Measurements from ENCODE around the gene TSHZ2. TPM values are rescaled to one million over a fixed set of nuclear protein-coding genes. Genes with fewer than 3 reads are reported as not detected.
"Not testable (repeated sequence)": the region's sequence is repeated elsewhere in the genome, so short reads cannot be mapped to it uniquely, and the experiment has no call there.

TSHZ2 gene
- total RNA-seq, 2 experiments from 2014 or later = 8.1 to 9.2 TPM

GRCh38 chr20:53512076-53512475, 539.9 kb downstream of the TSHZ2 start:
- no peaks in the 10 kb centered on the region for H3K36me3 Mint-ChIP-seq (ENCODE audit: low read depth)
- H3K27me3 Mint-ChIP-seq = no peaks in the 10 kb centered on the region
- no peak overlapping the region for H3K27ac Mint-ChIP-seq
- H3K4me3 Mint-ChIP-seq = no peak overlapping the region
- DNase-seq = no peak
- ChIA-PET CTCF (no interaction called here), POLR2A (no interaction called here)
- no peaks in the 10 kb centered on the region for H3K4me1 Mint-ChIP-seq
- H3K9me3 Mint-ChIP-seq = no peaks in the 10 kb centered on the region

- Mint-ChIP-seq H3K9me3 (no peaks in the 10 kb centered on the region), H3K27me3 (no peaks in the 10 kb centered on the region), H3K36me3 (ENCODE audit: low read depth) (no peaks in the 10 kb centered on the region), H3K4me1 (no peaks in the 10 kb centered on the region), H3K27ac (no peak overlapping the region), H3K4me3 (no peak overlapping the region)
- ChIA-PET POLR2A (no interaction called here), CTCF (no interaction called here)
- DNase-seq = no peak
Measured at GRCh38 chr20:53513168-53513488, 541.0 kb downstream of the TSHZ2 start.

GRCh38 chr20:53513489-53514298, 541.5 kb downstream of the TSHZ2 start:
- Mint-ChIP-seq H3K4me1 (no peaks in the 10 kb centered on the region), H3K36me3 (ENCODE audit: low read depth) (no peaks in the 10 kb centered on the region), H3K27ac (no peak overlapping the region), H3K4me3 (no peak overlapping the region), H3K9me3 (no peaks in the 10 kb centered on the region), H3K27me3 (no peaks in the 10 kb centered on the region)
- no peak for DNase-seq
- ChIA-PET CTCF (no interaction called here), POLR2A (no interaction called here)

- Mint-ChIP-seq H3K4me1 (no peaks in the 10 kb centered on the region), H3K27ac (no peak overlapping the region), H3K9me3 (no peaks in the 10 kb centered on the region), H3K36me3 (ENCODE audit: low read depth) (no peaks in the 10 kb centered on the region), H3K27me3 (no peaks in the 10 kb centered on the region), H3K4me3 (no peak overlapping the region)
- DNase-seq = no peak
- POLR2A ChIA-PET = no interaction called here
- CTCF ChIA-PET = no interaction called here
Measured at GRCh38 chr20:53515749-53516148, 543.6 kb downstream of the TSHZ2 start.

- Mint-ChIP-seq H3K36me3 (ENCODE audit: low read depth) (no peaks in the 10 kb centered on the region), H3K4me3 (no peak overlapping the region), H3K27me3 (no peaks in the 10 kb centered on the region), H3K27ac (no peak overlapping the region), H3K4me1 (no peaks in the 10 kb centered on the region), H3K9me3 (no peaks in the 10 kb centered on the region)
- ChIA-PET CTCF (no interaction called here), POLR2A (interaction anchor here (0.6 kb wide), 1 partner anchor 122 kb away, joined by 5 read pairs; no protein-coding TSS in a partner anchor)
- DNase-seq = no peak
Measured at GRCh38 chr20:53517146-53517545, 545.0 kb downstream of the TSHZ2 start.

- H3K27ac Mint-ChIP-seq; DNase-seq; H3K36me3 Mint-ChIP-seq (ENCODE audit: low read depth); POLR2A ChIA-PET; H3K9me3 Mint-ChIP-seq; H3K27me3 Mint-ChIP-seq; H3K4me1 Mint-ChIP-seq; H3K4me3 Mint-ChIP-seq: not testable (repeated sequence)
- CTCF ChIA-PET = interaction anchor here (1.2 kb wide), 1 partner anchor 11 kb away, joined by 3 read pairs; no protein-coding TSS in a partner anchor
Measured at GRCh38 chr20:53521421-53521820, 549.3 kb downstream of the TSHZ2 start.

- H3K36me3 Mint-ChIP-seq (ENCODE audit: low read depth) = no peaks in the 10 kb centered on the region
- no peak for DNase-seq
- no peak overlapping the region for H3K4me3 Mint-ChIP-seq
- ChIA-PET CTCF (interaction anchor here (1.2 kb wide), 1 partner anchor 12 kb away, joined by 3 read pairs; no protein-coding TSS in a partner anchor), POLR2A (no interaction called here)
- no peak overlapping the region for H3K27ac Mint-ChIP-seq
- H3K4me1 Mint-ChIP-seq = no peaks in the 10 kb centered on the region
- no peaks in the 10 kb centered on the region for H3K27me3 Mint-ChIP-seq
- H3K9me3 Mint-ChIP-seq = no peaks in the 10 kb centered on the region
Measured at GRCh38 chr20:53522026-53522425, 549.9 kb downstream of the TSHZ2 start.

- H3K27ac Mint-ChIP-seq = no peak overlapping the region
- no peak overlapping the region for H3K4me3 Mint-ChIP-seq
- no peaks in the 10 kb centered on the region for H3K4me1 Mint-ChIP-seq
- no peaks in the 10 kb centered on the region for H3K9me3 Mint-ChIP-seq
- DNase-seq = no peak
- CTCF ChIA-PET = interaction anchor here (1.2 kb wide), 1 partner anchor 12 kb away, joined by 3 read pairs; no protein-coding TSS in a partner anchor
- no peaks in the 10 kb centered on the region for H3K36me3 Mint-ChIP-seq (ENCODE audit: low read depth)
- H3K27me3 Mint-ChIP-seq = no peaks in the 10 kb centered on the region
- POLR2A ChIA-PET = no interaction called here
Measured at GRCh38 chr20:53522696-53523095, 550.5 kb downstream of the TSHZ2 start.

- DNase-seq; H3K27ac Mint-ChIP-seq; H3K36me3 Mint-ChIP-seq (ENCODE audit: low read depth); H3K9me3 Mint-ChIP-seq; H3K27me3 Mint-ChIP-seq; H3K4me1 Mint-ChIP-seq; H3K4me3 Mint-ChIP-seq; CTCF ChIA-PET: not testable (repeated sequence)
- POLR2A ChIA-PET = interaction anchor here (0.6 kb wide), 1 partner anchor 24 kb away, joined by 5 read pairs; no protein-coding TSS in a partner anchor
Measured at GRCh38 chr20:53523615-53524014, 551.5 kb downstream of the TSHZ2 start.

- Mint-ChIP-seq H3K9me3 (no peaks in the 10 kb centered on the region), H3K27me3 (no peaks in the 10 kb centered on the region), H3K27ac (no peak overlapping the region), H3K4me3 (no peak overlapping the region), H3K36me3 (ENCODE audit: low read depth) (no peaks in the 10 kb centered on the region), H3K4me1 (no peaks in the 10 kb centered on the region)
- no peak for DNase-seq
- ChIA-PET CTCF (no interaction called here), POLR2A (interaction anchor here (0.7 kb wide), 1 partner anchor 144 kb away, joined by 3 read pairs; no protein-coding TSS in a partner anchor)
Measured at GRCh38 chr20:53524589-53525312, 552.6 kb downstream of the TSHZ2 start.

- no peaks in the 10 kb centered on the region for H3K9me3 Mint-ChIP-seq
- no peaks in the 10 kb centered on the region for H3K27me3 Mint-ChIP-seq
- H3K4me1 Mint-ChIP-seq = no peaks in the 10 kb centered on the region
- no peak for DNase-seq
- no peak overlapping the region for H3K27ac Mint-ChIP-seq
- POLR2A ChIA-PET = no interaction called here
- H3K4me3 Mint-ChIP-seq = no peak overlapping the region
- H3K36me3 Mint-ChIP-seq (ENCODE audit: low read depth) = no peaks in the 10 kb centered on the region
- CTCF ChIA-PET = interaction anchor here (0.6 kb wide), 1 partner anchor 46 kb away, joined by 4 read pairs; no protein-coding TSS in a partner anchor
Measured at GRCh38 chr20:53527196-53527595, 555.0 kb downstream of the TSHZ2 start.

GRCh38 chr20:53529658-53530057, 557.5 kb downstream of the TSHZ2 start:
- DNase-seq = no peak
- CTCF ChIA-PET = interaction anchor here (0.7 kb wide), 1 partner anchor 10 kb away, joined by 3 read pairs; no protein-coding TSS in a partner anchor
- no peak overlapping the region for H3K27ac Mint-ChIP-seq
- H3K4me3 Mint-ChIP-seq = no peak overlapping the region
- H3K9me3 Mint-ChIP-seq = no peaks in the 10 kb centered on the region
- no peaks in the 10 kb centered on the region for H3K36me3 Mint-ChIP-seq (ENCODE audit: low read depth)
- peaks cover 5% of the 10 kb centered on the region for H3K27me3 Mint-ChIP-seq
- POLR2A ChIA-PET = no interaction called here
- no peaks in the 10 kb centered on the region for H3K4me1 Mint-ChIP-seq

- no peaks in the 10 kb centered on the region for H3K36me3 Mint-ChIP-seq (ENCODE audit: low read depth)
- CTCF ChIA-PET = no interaction called here
- no peaks in the 10 kb centered on the region for H3K9me3 Mint-ChIP-seq
- no peaks in the 10 kb centered on the region for H3K4me1 Mint-ChIP-seq
- no peak overlapping the region for H3K4me3 Mint-ChIP-seq
- peaks cover 5% of the 10 kb centered on the region for H3K27me3 Mint-ChIP-seq
- no peak for DNase-seq
- POLR2A ChIA-PET = no interaction called here
- H3K27ac Mint-ChIP-seq = no peak overlapping the region
Measured at GRCh38 chr20:53530440-53530839, 558.3 kb downstream of the TSHZ2 start.
